GM23338 (cell line): Measurements from ENCODE around the gene DAAM2. TPM values are rescaled to one million over a fixed set of nuclear protein-coding genes. Genes with fewer than 3 reads are reported as not detected.

Source experiments
- ATAC-seq: fragments of 200-7000 bp; cut with Tn5 transposase; 3 replicates; pipeline ENCODE4 v1.9.1; 2020
- DNase-seq: peaks from one replicate; pipeline ENCODE4 v3.0.0-alpha.2; 2015; ENCODE audit warnings: low spot score
- H2AFZ ChIP-seq: fragments of 200-600 bp; sonication (generic); 2 replicates; pipeline ENCODE4 v1.8.0; 2016; ENCODE audit warnings: antibody characterized with exemption, mild to moderate bottlenecking, moderate library complexity
- H3F3A ChIP-seq: fragments of 200-600 bp; sonication (generic); replicated peaks from 2 replicates; pipeline ENCODE4 v1.8.0; 2017; ENCODE audit warnings: antibody characterized with exemption, mixed run types, low read depth
- H3K27ac ChIP-seq: fragments of 200-600 bp; sonication (generic); 2 replicates; pipeline ENCODE4 v1.6.1; 2016; ENCODE audit warnings: low read depth
- H3K27me3 ChIP-seq: fragments of 200-600 bp; sonication (generic); 2 replicates; pipeline ENCODE4 v1.8.0; 2016; ENCODE audit warnings: mild to moderate bottlenecking, mixed run types, moderate library complexity; ENCODE audit not compliant: insufficient read depth
- H3K36me3 ChIP-seq: fragments of 200-600 bp; sonication (generic); 2 replicates; pipeline ENCODE4 v1.8.0; 2016; ENCODE audit warnings: mild to moderate bottlenecking; ENCODE audit not compliant: insufficient read depth
- H3K4me1 ChIP-seq: fragments of 200-600 bp; sonication (generic); 2 replicates; pipeline ENCODE4 v1.8.0; 2016; ENCODE audit warnings: mild to moderate bottlenecking, moderate library complexity; ENCODE audit not compliant: insufficient read depth
- H3K4me2 ChIP-seq: fragments of 200-600 bp; sonication (generic); 2 replicates; pipeline ENCODE4 v1.7.1; 2017; ENCODE audit warnings: mixed run types
- H3K4me3 ChIP-seq: fragments of 200-600 bp; sonication (generic); 2 replicates; pipeline ENCODE4 v1.6.1; 2016; ENCODE audit warnings: mixed run types
- H3K79me2 ChIP-seq: fragments of 200-600 bp; sonication (generic); replicated peaks from 2 replicates; pipeline ENCODE4 v1.8.0; 2017; ENCODE audit warnings: mild to moderate bottlenecking; ENCODE audit not compliant: insufficient read depth
- H3K9me2 ChIP-seq: fragments of 200-600 bp; sonication (generic); 2 replicates; pipeline ENCODE4 v1.8.0; 2017; ENCODE audit not compliant: insufficient read depth
- H4K20me1 ChIP-seq: fragments of 200-600 bp; sonication (generic); replicated peaks from 2 replicates; pipeline ENCODE4 v1.8.0; 2017; ENCODE audit warnings: mild to moderate bottlenecking; ENCODE audit not compliant: insufficient read depth
- H3K27ac Mint-ChIP-seq: 2 replicates; pipeline ENCODE4 v1.8.0; 2020; ENCODE audit warnings: inconsistent platforms, mild to moderate bottlenecking, moderate library complexity, mixed read lengths
- H3K27me3 Mint-ChIP-seq: 3 replicates; pipeline ENCODE4 v1.8.0; 2022; ENCODE audit warnings: low read depth, mild to moderate bottlenecking, moderate library complexity, mixed read lengths, inconsistent platforms; ENCODE audit not compliant: insufficient read depth, poor library complexity
- H3K36me3 Mint-ChIP-seq: 3 replicates; pipeline ENCODE4 v1.8.0; 2021; ENCODE audit warnings: low read depth, mild to moderate bottlenecking, inconsistent platforms, moderate library complexity, mixed read lengths
- H3K4me1 Mint-ChIP-seq: 3 replicates; pipeline ENCODE4 v1.8.0; 2020; ENCODE audit warnings: mild to moderate bottlenecking, inconsistent platforms, mixed read lengths
- H3K4me3 Mint-ChIP-seq: 3 replicates; pipeline ENCODE4 v1.8.0; 2021; ENCODE audit warnings: moderate library complexity, mild to moderate bottlenecking, inconsistent platforms, mixed read lengths
- H3K9me3 Mint-ChIP-seq: 3 replicates; pipeline ENCODE4 v1.8.0; 2020; ENCODE audit warnings: moderate library complexity, mild to moderate bottlenecking, inconsistent platforms, mixed read lengths
- CREB1 ChIP-seq: fragments of 250-450 bp; sonication (Bioruptor Pico); IDR thresholded peaks from 2 replicates; pipeline ENCODE4 v1.5.0; 2020; ENCODE audit warnings: low read depth, mild to moderate bottlenecking, moderate library complexity
- CTCF ChIP-seq, 2 experiments: fragments of 200-600 bp in 1 of 2; sonication (generic) in 1 of 2; conservative IDR thresholded peaks; 2 replicates each; pipeline versions ENCODE4 v1.5.1 to v1.6.1; 2016 to 2017; ENCODE audit warnings: antibody characterized with exemption in 2 of 2, low read depth in 2 of 2, mild to moderate bottlenecking in 2 of 2, moderate library complexity in 1 of 2
- ETS1 ChIP-seq: IDR thresholded peaks from 2 replicates; pipeline ENCODE4 v1.6.1; 2016; ENCODE audit warnings: antibody characterized with exemption
- EZH2 ChIP-seq: fragments of 200-600 bp; sonication (generic); IDR thresholded peaks from one replicate; pipeline ENCODE4 v1.8.0; 2017; ENCODE audit warnings: antibody characterized with exemption, mild to moderate bottlenecking, low read depth; ENCODE audit not compliant: unreplicated experiment
- EZH2phosphoT487 ChIP-seq: fragments of 200-600 bp; sonication (generic); IDR thresholded peaks from one replicate; pipeline ENCODE4 v1.8.1; 2018; ENCODE audit warnings: antibody characterized with exemption; ENCODE audit not compliant: unreplicated experiment
- JUNB ChIP-seq: IDR thresholded peaks from one replicate; pipeline ENCODE4 v1.6.1; 2016; ENCODE audit warnings: antibody characterized with exemption; ENCODE audit not compliant: unreplicated experiment
- NANOG ChIP-seq: IDR thresholded peaks from 2 replicates; pipeline ENCODE4 v1.6.1; 2016; ENCODE audit warnings: antibody characterized with exemption, borderline replicate concordance
- POLR2AphosphoS5 ChIP-seq: IDR thresholded peaks from 2 replicates; pipeline ENCODE4 v1.6.1; 2016; ENCODE audit warnings: antibody characterized with exemption, low read depth
- REST ChIP-seq: IDR thresholded peaks from one replicate; pipeline ENCODE4 v1.6.1; 2018; ENCODE audit warnings: antibody characterized with exemption; ENCODE audit not compliant: unreplicated experiment
- STAT1 ChIP-seq: IDR thresholded peaks from one replicate; pipeline ENCODE4 v1.6.1; 2016; ENCODE audit warnings: antibody characterized with exemption; ENCODE audit not compliant: unreplicated experiment
- ZNF114 ChIP-seq: fragments of 250-450 bp; sonication (Bioruptor Pico); IDR thresholded peaks from 2 replicates; pipeline ENCODE4 v1.5.0; 2020; ENCODE audit warnings: mild to moderate bottlenecking, moderate library complexity
- polyA plus RNA-seq: library from polyadenylated mRNA; unstranded; fragments of >200 nt; fragmentation: Nextera tagmentation; extraction: Ambion mirVana; gene quantifications from 2 replicates; pipeline ENCODE4 v1.2.1, GENCODE V29; 2016
- total RNA-seq: library from RNA; depleted of rRNA; stranded (reverse); fragments of >200 nt; shearing (Covaris generic); gene quantifications from 2 replicates; pipeline ENCODE4 v1.2.3, GENCODE V29; 2014

Gene DAAM2
- total and polyA plus RNA-seq, 2 experiments from 2014 or later: 1.4 to 4.9 TPM

GRCh38 chr6:39814236-39814635 is 22.1 kb downstream of the DAAM2 start (continued):
- TF ChIP-seq ETS1 (no peak), CREB1 (CRISPR knock-in tag) (no peak), CTCF (conservative IDR thresholded peaks at IDR 0.05; ENCODE audit: low read depth in 2 of 2) (no peak), POLR2AphosphoS5 (no peak), NANOG (no peak), REST (no peak), ZNF114 (no peak), EZH2 (no peak)

- Mint-ChIP-seq H3K36me3 (peaks cover 7% of the 10 kb centered on the region; the same call in 2 of the 3 replicates), H3K9me3 (no peaks in the 10 kb centered on the region; the same call in 1 of the 3 replicates), H3K4me1 (peaks cover 23% of the 10 kb centered on the region), H3K27me3 (no peaks in the 10 kb centered on the region), H3K4me3 (no peak overlapping the region), H3K27ac (no peak overlapping the region)
- H3K4me2 ChIP-seq: no peak overlapping the region
- no peaks in the 10 kb centered on the region for H3F3A ChIP-seq
- ATAC-seq: no peak
- H3K27ac ChIP-seq: no peak overlapping the region
- no peak for DNase-seq
- peaks cover 5% of the 10 kb centered on the region; the same call in 1 of the 2 replicates for H3K4me1 ChIP-seq
- H2AFZ ChIP-seq: no peak overlapping the region
- H3K27me3 ChIP-seq: no peaks in the 10 kb centered on the region
- H3K36me3 ChIP-seq: no peaks in the 10 kb centered on the region
- H3K9me2 ChIP-seq: 0 out of 2 replicates have a peak, but pooled peaks cover 11% of the 10 kb centered on the region
- no peak overlapping the region for H3K4me3 ChIP-seq
- no peaks in the 10 kb centered on the region for H4K20me1 ChIP-seq
- TF ChIP-seq CREB1 (CRISPR knock-in tag) (no peak), REST (no peak), NANOG (no peak), EZH2phosphoT487 (no peak), JUNB (no peak), STAT1 (no peak), ZNF114 (no peak)
- no peaks in the 10 kb centered on the region for H3K79me2 ChIP-seq
These were observed 23.2 kb downstream of the DAAM2 start for GRCh38 chr6:39815356-39815755.
